ENCODE measurements around the gene PLXNA2.

DNA sequence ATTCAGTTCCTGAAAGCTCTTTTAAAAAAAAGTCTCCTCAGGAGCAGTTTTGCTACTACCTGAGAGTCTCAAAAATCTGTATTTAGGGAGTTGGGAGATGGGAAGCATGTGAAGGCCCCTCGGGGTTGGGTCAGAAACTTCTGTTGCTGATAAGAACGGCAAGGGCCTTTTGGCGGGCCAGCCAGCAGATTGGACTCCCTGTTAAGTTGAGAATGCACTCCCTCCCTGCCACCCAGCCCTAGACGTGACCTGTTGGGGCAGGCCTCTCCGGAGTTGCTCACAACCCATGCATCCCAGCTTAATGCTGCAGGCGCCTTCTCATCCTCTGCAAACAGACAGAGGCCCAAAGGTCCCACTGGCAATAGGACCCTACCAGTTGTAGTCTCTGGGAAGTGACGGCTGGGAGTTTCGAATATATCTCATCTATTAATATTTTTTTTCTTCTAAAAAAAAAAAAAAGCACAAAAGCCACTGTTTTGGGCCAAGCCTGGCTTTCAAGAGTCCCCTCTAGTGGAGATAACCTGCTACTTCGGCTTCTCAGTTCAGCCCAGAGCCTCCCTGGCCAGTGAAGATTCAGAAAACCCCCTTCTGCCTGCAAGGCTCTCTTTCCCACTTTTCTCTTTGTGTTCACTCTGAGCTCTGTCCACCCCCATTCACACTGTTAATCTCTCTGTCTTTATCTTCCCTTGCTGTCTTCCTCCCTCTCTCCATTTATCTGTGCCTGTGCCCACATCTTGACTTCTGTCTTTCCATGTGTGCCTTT, 5.3 kb downstream of the PLXNA2 start:
- TF ChIP-seq, protein P1, sequence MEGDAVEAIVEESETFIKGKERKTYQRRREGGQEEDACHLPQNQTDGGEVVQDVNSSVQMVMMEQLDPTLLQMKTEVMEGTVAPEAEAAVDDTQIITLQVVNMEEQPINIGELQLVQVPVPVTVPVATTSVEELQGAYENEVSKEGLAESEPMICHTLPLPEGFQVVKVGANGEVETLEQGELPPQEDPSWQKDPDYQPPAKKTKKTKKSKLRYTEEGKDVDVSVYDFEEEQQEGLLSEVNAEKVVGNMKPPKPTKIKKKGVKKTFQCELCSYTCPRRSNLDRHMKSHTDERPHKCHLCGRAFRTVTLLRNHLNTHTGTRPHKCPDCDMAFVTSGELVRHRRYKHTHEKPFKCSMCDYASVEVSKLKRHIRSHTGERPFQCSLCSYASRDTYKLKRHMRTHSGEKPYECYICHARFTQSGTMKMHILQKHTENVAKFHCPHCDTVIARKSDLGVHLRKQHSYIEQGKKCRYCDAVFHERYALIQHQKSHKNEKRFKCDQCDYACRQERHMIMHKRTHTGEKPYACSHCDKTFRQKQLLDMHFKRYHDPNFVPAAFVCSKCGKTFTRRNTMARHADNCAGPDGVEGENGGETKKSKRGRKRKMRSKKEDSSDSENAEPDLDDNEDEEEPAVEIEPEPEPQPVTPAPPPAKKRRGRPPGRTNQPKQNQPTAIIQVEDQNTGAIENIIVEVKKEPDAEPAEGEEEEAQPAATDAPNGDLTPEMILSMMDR (conservative IDR thresholded peaks at IDR 0.05) = peak; percentile 83
- no peak for TF ChIP-seq EZH2 (IDR thresholded peaks at IDR 0.05; ENCODE audit: low read depth)

Data from PC-9 (cell line).